IMR-90 (cell line): ENCODE measurements around the gene RFXANK. TPM values are rescaled to one million over a fixed set of nuclear protein-coding genes. Genes with fewer than 3 reads are reported as not detected.

Experiments
- ATAC-seq: fragments of 200-7000 bp; cut with Tn5 transposase; 2 replicates; pipeline ENCODE4 v1.9.1; 2020; ENCODE audit warnings: low read depth, mild to moderate bottlenecking, moderate library complexity
- BruUV-seq: library from RNA; stranded (reverse); fragments of 400-500 nt; replicated peaks from 2 replicates; lab custom pipeline; 2021; lab: Mats Ljungman, UMichigan
- CTCF ChIA-PET: fragments of 300-600 bp; formaldehyde crosslinking; extraction: SDS; loops from one replicate; lab custom pipeline; 2021; ENCODE audit warnings: antibody characterized with exemption; lab: Yijun Ruan, JAX
- POLR2A ChIA-PET: fragments of 300-600 bp; sonication (Branson Sonifier 250); formaldehyde crosslinking; loops from one replicate; lab custom pipeline; 2022; ENCODE audit warnings: antibody characterized with exemption; ENCODE audit not compliant: unreplicated experiment; lab: Charles Lee
- DNase-seq: peaks from one replicate; pipeline ENCODE4 v3.0.0; 2013
- H2AFZ ChIP-seq: replicated peaks from 2 replicates; pipeline ENCODE3; 2013; ENCODE audit warnings: low read length, mild to moderate bottlenecking; ENCODE audit not compliant: poor library complexity
- H2AK5ac ChIP-seq: 2 replicates; pipeline ENCODE4 v1.6.1; 2013; ENCODE audit warnings: low read depth, low read length, inconsistent platforms
- H2AK9ac ChIP-seq: replicated peaks from 2 replicates; pipeline ENCODE3; 2013; ENCODE audit warnings: mild to moderate bottlenecking, low read depth, low read length, moderate library complexity; ENCODE audit not compliant: poor library complexity
- H2BK120ac ChIP-seq: 2 replicates; pipeline ENCODE4 v1.6.1; 2013; ENCODE audit warnings: low read depth, low read length, inconsistent platforms
- H2BK15ac ChIP-seq: 3 replicates; pipeline ENCODE4 v1.6.1; 2013; ENCODE audit warnings: low read depth, low read length, inconsistent platforms
- H2BK20ac ChIP-seq: 2 replicates; pipeline ENCODE4 v1.6.1; 2013; ENCODE audit warnings: low read depth, mild to moderate bottlenecking, inconsistent platforms, low read length, moderate library complexity
- H2BK5ac ChIP-seq: 2 replicates; pipeline ENCODE4 v1.6.1; 2013; ENCODE audit warnings: mild to moderate bottlenecking, low read depth, low read length, inconsistent platforms; ENCODE audit not compliant: poor library complexity, severe bottlenecking
- H3K14ac ChIP-seq: replicated peaks from 2 replicates; pipeline ENCODE4 v1.6.1; 2013; ENCODE audit warnings: low read depth, low read length, inconsistent platforms
- H3K18ac ChIP-seq: 2 replicates; pipeline ENCODE4 v1.6.1; 2013; ENCODE audit warnings: low read depth, low read length, control low read depth
- H3K23ac ChIP-seq: 2 replicates; pipeline ENCODE4 v1.6.1; 2013; ENCODE audit warnings: low read depth, low read length, inconsistent platforms
- H3K27ac ChIP-seq: 2 replicates; pipeline ENCODE4 v1.5.1; 2013; ENCODE audit warnings: mild to moderate bottlenecking, control low read depth, low read length; ENCODE audit not compliant: insufficient read depth
- H3K27me3 ChIP-seq: 2 replicates; pipeline ENCODE4 v1.6.1; 2013; ENCODE audit warnings: low read length; ENCODE audit not compliant: control insufficient read depth, insufficient read depth
- H3K36me3 ChIP-seq: 2 replicates; pipeline ENCODE4 v1.6.1; 2013; ENCODE audit warnings: low read length, mixed read lengths; ENCODE audit not compliant: control insufficient read depth, insufficient read depth
- H3K4ac ChIP-seq: 2 replicates; pipeline ENCODE4 v1.6.1; 2013; ENCODE audit warnings: low read depth, low read length, inconsistent platforms
- H3K4me1 ChIP-seq: 2 replicates; pipeline ENCODE4 v1.6.1; 2013; ENCODE audit warnings: low read length, mixed read lengths; ENCODE audit not compliant: control insufficient read depth, insufficient read depth
- H3K4me2 ChIP-seq: 2 replicates; pipeline ENCODE4 v1.6.1; 2013; ENCODE audit warnings: low read depth, mild to moderate bottlenecking, control low read depth, low read length, moderate library complexity
- H3K4me3 ChIP-seq: 2 replicates; pipeline ENCODE4 v1.5.1; 2013; ENCODE audit warnings: low read depth, mild to moderate bottlenecking, control low read depth, low read length, moderate library complexity; ENCODE audit not compliant: insufficient read depth
- H3K56ac ChIP-seq: 2 replicates; pipeline ENCODE4 v1.6.1; 2013; ENCODE audit warnings: low read length, inconsistent platforms; ENCODE audit not compliant: insufficient read depth; ENCODE audit errors: extremely low read depth
- H3K79me1 ChIP-seq, 2 experiments: 2 replicates each; pipeline ENCODE4 v1.6.1; 2013; ENCODE audit warnings: low read length in 2 of 2, inconsistent platforms in 1 of 2, low read depth in 1 of 2
- H3K9ac ChIP-seq: 2 replicates; pipeline ENCODE4 v1.6.1; 2013; ENCODE audit warnings: low read depth, low read length, control low read depth
- H3K9me1 ChIP-seq: 2 replicates; pipeline ENCODE4 v1.6.1; 2013; ENCODE audit warnings: low read length, inconsistent platforms; ENCODE audit not compliant: insufficient read depth
- H3K9me3 ChIP-seq: 2 replicates; pipeline ENCODE4 v1.6.1; 2013; ENCODE audit warnings: low read length; ENCODE audit not compliant: control insufficient read depth, insufficient read depth
- H4K20me1 ChIP-seq: 2 replicates; pipeline ENCODE4 v1.6.1; 2013; ENCODE audit warnings: low read length, inconsistent platforms; ENCODE audit not compliant: insufficient read depth
- H4K5ac ChIP-seq: 2 replicates; pipeline ENCODE4 v1.6.1; 2013; ENCODE audit warnings: mild to moderate bottlenecking, low read depth, low read length, control low read depth
- H4K8ac ChIP-seq, 2 experiments: 2 replicates each; pipeline ENCODE4 v1.6.1; 2013; ENCODE audit warnings: low read depth in 2 of 2, low read length in 2 of 2, control low read depth in 1 of 2, inconsistent platforms in 1 of 2
- H4K91ac ChIP-seq: 2 replicates; pipeline ENCODE4 v1.6.1; 2013; ENCODE audit warnings: low read depth, low read length, inconsistent platforms; ENCODE audit not compliant: insufficient read depth
- BHLHE40 ChIP-seq: fragments of 150-350 bp; IDR thresholded peaks from 2 replicates; pipeline ENCODE4 v1.6.1; 2016; ENCODE audit warnings: mild to moderate bottlenecking, low read depth, low read length
- CHD1 ChIP-seq: IDR thresholded peaks from 2 replicates; pipeline ENCODE4 v1.6.1; 2012; ENCODE audit warnings: low read depth, low read length, improper control_type of control experiment
- ELK1 ChIP-seq: fragments of 150-350 bp; IDR thresholded peaks from 2 replicates; pipeline ENCODE4 v1.6.1; 2016; ENCODE audit warnings: low read depth, mild to moderate bottlenecking, low read length, moderate library complexity, borderline replicate concordance
- FOS ChIP-seq: fragments of 150-350 bp; IDR thresholded peaks from 2 replicates; pipeline ENCODE4 v1.6.1; 2016; ENCODE audit warnings: low read depth, low read length
- MAFK ChIP-seq: IDR thresholded peaks from 2 replicates; pipeline ENCODE4 v1.6.1; 2012; ENCODE audit warnings: low read depth, low read length, improper control_type of control experiment
- MAZ ChIP-seq: IDR thresholded peaks from 2 replicates; pipeline ENCODE4 v1.6.1; 2012; ENCODE audit warnings: low read depth, mild to moderate bottlenecking, low read length, improper control_type of control experiment, moderate library complexity, borderline replicate concordance
- NFE2L2 ChIP-seq: fragments of 150-350 bp; IDR thresholded peaks from 2 replicates; pipeline ENCODE4 v1.6.1; 2016; ENCODE audit warnings: low read depth, mild to moderate bottlenecking, low read length
- POLR2A ChIP-seq: IDR thresholded peaks from 2 replicates; pipeline ENCODE4 v1.6.1; 2012; ENCODE audit warnings: mild to moderate bottlenecking, low read depth, low read length
- RAD21 ChIP-seq: IDR thresholded peaks from 2 replicates; pipeline ENCODE4 v1.6.1; 2012; ENCODE audit warnings: low read length, improper control_type of control experiment
- RCOR1 ChIP-seq: IDR thresholded peaks from 2 replicates; pipeline ENCODE4 v1.6.1; 2012; ENCODE audit warnings: mild to moderate bottlenecking, low read length, improper control_type of control experiment; ENCODE audit not compliant: insufficient replicate concordance
- RFX5 ChIP-seq: IDR thresholded peaks from 2 replicates; pipeline ENCODE4 v1.8.0; 2012; ENCODE audit warnings: low read depth, mild to moderate bottlenecking, low read length, moderate library complexity
- SMC3 ChIP-seq: fragments of 150-350 bp; IDR thresholded peaks from 2 replicates; pipeline ENCODE4 v1.6.1; 2016; ENCODE audit warnings: low read depth, mild to moderate bottlenecking, antibody characterized with exemption, low read length, moderate library complexity
- WGBS, 2 experiments: methylation state at CpG; one replicate each; pipeline versions ENCODE4 v1.1.5 to v1.1.7; 2013; ENCODE audit warnings: missing lambda C conversion rate in 2 of 2; ENCODE audit not compliant: insufficient read length in 1 of 2; ENCODE audit errors: extremely low coverage in 2 of 2; 5-methylcytosine and 5-hydroxymethylcytosine counted together
- dilution Hi-C: fragments of 300-500 bp; cut with HindIII; formaldehyde crosslinking; loops from one replicate; pipeline ENCODE4 v1.14.3; 2018; ENCODE audit warnings: low sequenced_read_pairs; ENCODE audit not compliant: unreplicated experiment
- in situ Hi-C: fragments of 300-500 bp; cut with MboI; formaldehyde crosslinking; loops from 3 replicates; pipeline ENCODE4 v1.14.3; 2019; ENCODE audit warnings: low sequenced_read_pairs, inconsistent platforms, mixed read lengths
- intact Hi-C: fragments of 100-400 bp; cut with micrococcal nuclease; formaldehyde crosslinking; loops from 2 replicates; pipeline ENCODE4 v1.10.0; 2022
- polyA plus RNA-seq, 3 experiments: library from polyadenylated mRNA; depleted of rRNA; stranded (reverse); fragments of >200 nt; gene quantifications; 2 replicates each; pipeline ENCODE4 v1.2.3, GENCODE V29; 2012; ENCODE audit warnings: low replicate concordance in 1 of 3
- total RNA-seq: library from RNA; depleted of rRNA; stranded (reverse); fragments of >200 nt; gene quantifications from 2 replicates; pipeline ENCODE4 v1.2.3, GENCODE V29; 2012
- TF ChIP-seq, protein P1 (sequence below): fragments of 150-350 bp; IDR thresholded peaks from 2 replicates; pipeline ENCODE4 v1.6.1; 2017; ENCODE audit warnings: mild to moderate bottlenecking, antibody characterized with exemption, low read length, low read depth

The RFXANK gene
- total and polyA plus RNA-seq, 2 of the 4 experiments (the other 2 are of a cell fraction): 68.3 to 97.8 TPM

- Histone ChIP-seq H2BK120ac (no peak overlapping the region), H4K20me1 (no peaks in the 10 kb centered on the region), H3K4me1 (no peaks in the 10 kb centered on the region), H3K27me3 (no peaks in the 10 kb centered on the region), H2BK20ac (no peak overlapping the region), H3K56ac (no peak overlapping the region), H3K23ac (no peak overlapping the region), H2AK9ac (no peak overlapping the region), H2AK5ac (no peak overlapping the region), H4K8ac (no peak overlapping the region), H4K5ac (no peak overlapping the region), H3K4me3 (no peak overlapping the region), H2BK15ac (no peak overlapping the region), H3K4me2 (no peak overlapping the region), H3K14ac (no peak overlapping the region), H3K9ac (no peak overlapping the region), H3K4ac (no peak overlapping the region), H3K27ac (no peak overlapping the region), H3K18ac (no peak overlapping the region), H2AFZ (no peak overlapping the region), H3K9me1 (no peaks in the 10 kb centered on the region), H4K91ac (no peak overlapping the region), H3K79me1 (no peaks in the 10 kb centered on the region), H3K36me3 (peaks cover 15% of the 10 kb centered on the region), H3K9me3 (peaks cover 6% of the 10 kb centered on the region; the same call in 1 of the 2 replicates), H2BK5ac (no peak overlapping the region)
- ATAC-seq (no peak), DNase-seq (no peak)
- WGBS, 2 experiments: 84% methylated on average over 7 of the region's 11 CpGs; no CpG with 5 or more reads in 1 of the 2 experiments
- CTCF ChIA-PET: no interaction called here
- no TSS peak for BruUV-seq
- dilution Hi-C loops: no loop called here
- intact Hi-C loops: no loop called here
- in situ Hi-C loops: no loop called here
- TF ChIP-seq CHD1: no peak
- no peak for TF ChIP-seq NFE2L2
- no peak for TF ChIP-seq RCOR1
- TF ChIP-seq RAD21: no peak
- no peak for TF ChIP-seq ELK1
- no peak for TF ChIP-seq MAZ
- TF ChIP-seq SMC3: no peak
- TF ChIP-seq FOS: no peak
- TF ChIP-seq BHLHE40: no peak
- no peak for TF ChIP-seq RFX5
- TF ChIP-seq POLR2A: no peak
- no peak for TF ChIP-seq MAFK
- TF ChIP-seq, protein P1, sequence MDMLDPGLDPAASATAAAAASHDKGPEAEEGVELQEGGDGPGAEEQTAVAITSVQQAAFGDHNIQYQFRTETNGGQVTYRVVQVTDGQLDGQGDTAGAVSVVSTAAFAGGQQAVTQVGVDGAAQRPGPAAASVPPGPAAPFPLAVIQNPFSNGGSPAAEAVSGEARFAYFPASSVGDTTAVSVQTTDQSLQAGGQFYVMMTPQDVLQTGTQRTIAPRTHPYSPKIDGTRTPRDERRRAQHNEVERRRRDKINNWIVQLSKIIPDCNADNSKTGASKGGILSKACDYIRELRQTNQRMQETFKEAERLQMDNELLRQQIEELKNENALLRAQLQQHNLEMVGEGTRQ: no peak
- POLR2A ChIA-PET: no interaction called here
Measured at GRCh38 chr19:19151418-19151817, 40.6 kb upstream of the RFXANK start.
